Hepatocyte (in vitro differentiated cells): Measurements from ENCODE around the gene TDRD1. TPM values are rescaled to one million over a fixed set of nuclear protein-coding genes. Genes with fewer than 3 reads are reported as not detected.

Experiments used
- DNase-seq: peaks from one replicate; pipeline ENCODE4 v3.0.0-alpha.2; 2016; ENCODE audit warnings: low spot score
- H2AFZ ChIP-seq: fragments of 200-600 bp; sonication (generic); 2 replicates; pipeline ENCODE4 v1.6.0; 2016; ENCODE audit warnings: antibody characterized with exemption, mild to moderate bottlenecking
- H3K27ac ChIP-seq: fragments of 200-600 bp; sonication (generic); 2 replicates; pipeline ENCODE4 v1.5.1; 2016; ENCODE audit warnings: mild to moderate bottlenecking
- H3K27me3 ChIP-seq: fragments of 200-600 bp; sonication (generic); 2 replicates; pipeline ENCODE4 v1.6.1; 2016
- H3K36me3 ChIP-seq: fragments of 200-600 bp; sonication (generic); replicated peaks from 2 replicates; pipeline ENCODE4 v1.5.1; 2016; ENCODE audit warnings: low read depth; ENCODE audit not compliant: insufficient read depth
- H3K4me1 ChIP-seq: fragments of 200-600 bp; sonication (generic); 2 replicates; pipeline ENCODE4 v1.5.1; 2016; ENCODE audit warnings: mild to moderate bottlenecking, moderate library complexity; ENCODE audit not compliant: insufficient read depth
- H3K4me2 ChIP-seq: fragments of 200-600 bp; sonication (generic); 2 replicates; pipeline ENCODE4 v1.6.0; 2016
- H3K4me3 ChIP-seq: fragments of 200-600 bp; sonication (generic); 2 replicates; pipeline ENCODE4 v1.5.1; 2016; ENCODE audit warnings: mild to moderate bottlenecking
- H3K79me2 ChIP-seq: fragments of 200-600 bp; sonication (generic); 2 replicates; pipeline ENCODE4 v1.6.0; 2017; ENCODE audit warnings: mild to moderate bottlenecking
- H3K9me2 ChIP-seq: fragments of 200-600 bp; sonication (generic); replicated peaks from 2 replicates; pipeline ENCODE4 v1.6.0; 2017; ENCODE audit warnings: mild to moderate bottlenecking; ENCODE audit not compliant: insufficient read depth
- H3K9me3 ChIP-seq: fragments of 200-600 bp; sonication (generic); 2 replicates; pipeline ENCODE4 v1.5.1; 2016; ENCODE audit warnings: low read depth, mild to moderate bottlenecking
- H4K20me1 ChIP-seq: fragments of 200-600 bp; sonication (generic); 2 replicates; pipeline ENCODE4 v1.6.0; 2016; ENCODE audit warnings: mild to moderate bottlenecking; ENCODE audit not compliant: insufficient read depth, poor library complexity, severe bottlenecking
- CTCF ChIP-seq: fragments of 200-600 bp; sonication (generic); IDR thresholded peaks from 2 replicates; pipeline ENCODE4 v1.5.1; 2016; ENCODE audit warnings: antibody characterized with exemption, mild to moderate bottlenecking; ENCODE audit not compliant: poor library complexity
- EZH2 ChIP-seq: fragments of 200-600 bp; sonication (generic); IDR thresholded peaks from 2 replicates; pipeline ENCODE4 v1.6.1; 2016; ENCODE audit warnings: antibody characterized with exemption, mild to moderate bottlenecking, borderline replicate concordance
- EZH2phosphoT487 ChIP-seq: fragments of 200-600 bp; sonication (generic); IDR thresholded peaks from one replicate; pipeline ENCODE4 v1.6.1; 2018; ENCODE audit warnings: antibody characterized with exemption, mild to moderate bottlenecking, low read depth, moderate library complexity; ENCODE audit not compliant: unreplicated experiment, severe bottlenecking
- WGBS: methylation state at CpG from one replicate; pipeline ENCODE4 v1.1.6; 2016; ENCODE audit warnings: low lambda C conversion rate; ENCODE audit errors: missing lambda C conversion rate; 5-methylcytosine and 5-hydroxymethylcytosine counted together
- polyA plus RNA-seq: library from polyadenylated mRNA; unstranded; fragments of >200 nt; fragmentation: Nextera tagmentation; extraction: Ambion mirVana; gene quantifications from 2 replicates; pipeline ENCODE4 v1.2.1, GENCODE V29; 2016
- total RNA-seq: library from RNA; depleted of rRNA; stranded (reverse); fragments of >200 nt; gene quantifications from 2 replicates; pipeline ENCODE4 v1.2.3, GENCODE V29; 2014

Gene TDRD1
- total and polyA plus RNA-seq, 2 experiments from 2014 or later, result not detected

- Histone ChIP-seq H3K4me2 (no peak overlapping the region), H2AFZ (no peak overlapping the region), H3K4me1 (no peaks in the 10 kb centered on the region), H3K4me3 (no peak overlapping the region), H3K9me2 (no peaks in the 10 kb centered on the region), H3K79me2 (no peaks in the 10 kb centered on the region), H3K9me3 (no peaks in the 10 kb centered on the region), H3K36me3 (no peaks in the 10 kb centered on the region), H3K27ac (no peak overlapping the region), H4K20me1 (no peaks in the 10 kb centered on the region), H3K27me3 (peaks cover 4% of the 10 kb centered on the region)
- DNase-seq, result no peak
- no peak for TF ChIP-seq CTCF
- no peak for TF ChIP-seq EZH2phosphoT487
- TF ChIP-seq EZH2, result no peak
- WGBS, result 86% methylated on average over 4 of the region's 4 CpGs
These were observed 42.1 kb downstream of the TDRD1 start for GRCh38 chr10:114221235-114221634.

GRCh38 chr10:114223066-114223465, 43.9 kb downstream of the TDRD1 start:
- Histone ChIP-seq H4K20me1 (no peaks in the 10 kb centered on the region), H2AFZ (no peak overlapping the region), H3K36me3 (no peaks in the 10 kb centered on the region), H3K4me3 (no peak overlapping the region), H3K4me1 (no peaks in the 10 kb centered on the region), H3K27me3 (no peaks in the 10 kb centered on the region), H3K9me2 (no peaks in the 10 kb centered on the region), H3K27ac (no peak overlapping the region), H3K79me2 (no peaks in the 10 kb centered on the region), H3K4me2 (no peak overlapping the region), H3K9me3 (no peaks in the 10 kb centered on the region)
- TF ChIP-seq EZH2phosphoT487, result no peak
- no peak for TF ChIP-seq CTCF
- TF ChIP-seq EZH2, result no peak
- WGBS, result 79% methylated on average over 4 of the region's 4 CpGs
- no peak for DNase-seq

DNA sequence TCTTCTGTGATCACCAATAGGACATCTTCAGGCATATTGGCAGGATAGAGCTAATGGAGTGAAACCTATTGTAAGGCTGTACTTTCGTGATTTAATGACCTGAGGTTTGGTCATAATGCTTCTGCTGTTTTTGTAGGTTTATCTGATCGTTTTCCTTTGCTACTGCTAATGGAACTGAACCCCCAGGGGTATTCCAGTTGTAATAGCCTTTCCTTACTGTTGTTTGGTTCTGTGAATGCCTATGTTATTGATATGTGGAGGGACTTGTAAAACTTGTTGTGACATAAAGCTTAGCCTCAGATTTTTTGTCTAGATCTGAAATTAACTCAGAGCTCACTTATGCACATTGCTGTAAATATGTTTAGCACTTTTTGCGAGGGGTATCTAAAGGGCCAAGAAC, 49.0 kb downstream of the TDRD1 start:
- Histone ChIP-seq H3K4me3 (no peak overlapping the region), H3K27me3 (peaks cover 3% of the 10 kb centered on the region), H3K79me2 (no peaks in the 10 kb centered on the region), H3K4me1 (no peaks in the 10 kb centered on the region), H3K4me2 (no peak overlapping the region), H3K9me2 (no peaks in the 10 kb centered on the region), H2AFZ (no peak overlapping the region), H3K36me3 (no peaks in the 10 kb centered on the region), H3K27ac (no peak overlapping the region), H4K20me1 (no peaks in the 10 kb centered on the region), H3K9me3 (no peaks in the 10 kb centered on the region)
- TF ChIP-seq EZH2 (no peak), EZH2phosphoT487 (no peak), CTCF (no peak)
- 45% methylated on average over 3 of the region's 3 CpGs for WGBS
- DNase-seq, result no peak
